Measurements from ENCODE around the gene ZNF423.

The ZNF423 gene

GRCh38 chr16:49636608-49637007 lies 219.3 kb downstream of the ZNF423 start:
- H3K4me1 Mint-ChIP-seq, result no peaks in the 10 kb centered on the region
- no peak overlapping the region for H3K27ac Mint-ChIP-seq
- no peaks in the 10 kb centered on the region for H3K9me3 Mint-ChIP-seq
- no peak for ATAC-seq
- H3K36me3 Mint-ChIP-seq, result no peaks in the 10 kb centered on the region
- H3K27me3 Mint-ChIP-seq, result peaks cover 23% of the 10 kb centered on the region
- no peak overlapping the region for H3K4me3 Mint-ChIP-seq

DNA sequence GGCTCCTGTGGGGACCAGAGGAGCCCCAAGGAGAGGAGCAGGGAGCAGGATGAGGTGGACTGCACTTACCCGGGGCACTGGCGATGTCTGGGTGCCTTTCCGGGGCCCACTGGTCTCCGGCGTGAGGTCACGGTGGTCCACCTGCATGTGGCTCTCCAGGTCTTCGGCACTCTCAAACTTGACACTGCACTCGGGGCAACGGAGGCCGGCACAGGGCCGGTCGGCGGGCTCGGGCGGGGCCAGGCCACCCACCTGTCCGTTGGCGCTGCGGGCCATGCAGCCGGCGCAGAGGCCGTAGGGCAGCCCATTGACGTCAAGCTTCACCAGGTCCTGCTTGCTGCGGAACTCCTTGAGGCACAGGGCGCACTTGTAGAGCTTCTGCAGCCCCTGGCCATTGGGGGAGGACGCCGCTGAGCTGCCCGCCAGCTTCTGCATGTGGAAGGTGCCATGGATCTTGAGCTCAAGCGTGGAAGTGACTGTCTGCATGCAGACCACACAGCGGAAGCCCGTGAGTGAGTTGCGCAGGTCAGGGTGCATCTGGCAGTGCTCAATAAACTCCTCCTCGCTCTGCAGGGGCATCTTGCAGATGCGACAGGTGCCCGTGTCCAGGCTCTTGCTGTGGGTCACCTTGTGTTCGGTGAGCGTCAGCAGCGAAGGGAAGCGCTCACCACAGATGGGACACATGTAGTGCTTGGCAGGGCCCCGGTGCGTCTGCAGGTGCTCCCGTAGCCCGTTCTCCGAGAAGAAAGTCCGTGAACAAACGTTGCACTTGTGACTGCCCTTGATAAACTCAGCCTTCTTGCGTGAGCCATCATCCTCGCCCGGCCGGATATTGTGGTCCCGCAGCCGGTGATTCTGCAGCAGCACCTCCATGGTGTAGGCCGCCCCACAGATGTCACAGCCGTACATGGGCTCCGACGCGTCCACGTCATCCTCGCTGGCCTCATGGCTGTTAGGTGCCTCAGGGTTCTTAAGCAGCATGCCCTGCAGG lies 220.0 kb downstream of the ZNF423 start:
- Mint-ChIP-seq H3K27me3 (peaks cover 16% of the 10 kb centered on the region), H3K9me3 (no peaks in the 10 kb centered on the region), H3K4me3 (no peak overlapping the region), H3K36me3 (no peaks in the 10 kb centered on the region), H3K27ac (no peak overlapping the region), H3K4me1 (no peaks in the 10 kb centered on the region)
- no peak for ATAC-seq

DNA sequence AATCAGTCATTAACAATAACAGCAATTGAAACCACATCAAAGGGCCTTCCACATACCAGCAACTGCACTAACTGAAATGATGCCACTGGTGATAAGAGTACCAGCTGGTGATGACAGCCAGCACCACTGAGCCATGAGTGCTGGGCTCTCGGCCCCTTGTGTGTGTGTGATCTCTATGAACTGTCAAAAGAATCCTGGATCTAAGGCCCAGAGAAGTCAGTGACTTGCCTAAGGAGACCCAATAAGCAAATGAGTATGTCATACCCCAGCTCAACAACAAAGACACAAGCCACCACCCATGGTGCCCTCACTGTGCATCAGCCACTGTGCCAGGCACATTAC lies 220.9 kb downstream of the ZNF423 start:
- ATAC-seq, result no peak
- Mint-ChIP-seq H3K4me1 (no peaks in the 10 kb centered on the region), H3K27ac (no peak overlapping the region), H3K27me3 (peaks cover 7% of the 10 kb centered on the region), H3K9me3 (no peaks in the 10 kb centered on the region), H3K36me3 (no peaks in the 10 kb centered on the region), H3K4me3 (no peak overlapping the region)

GRCh38 chr16:49634235-49635008 lies 221.5 kb downstream of the ZNF423 start:
- H3K36me3 Mint-ChIP-seq, result no peaks in the 10 kb centered on the region
- H3K4me1 Mint-ChIP-seq, result no peaks in the 10 kb centered on the region
- H3K27me3 Mint-ChIP-seq, result peaks cover 1% of the 10 kb centered on the region
- no peak overlapping the region for H3K4me3 Mint-ChIP-seq
- no peaks in the 10 kb centered on the region for H3K9me3 Mint-ChIP-seq
- no peak for ATAC-seq
- no peak overlapping the region for H3K27ac Mint-ChIP-seq

GRCh38 chr16:49632795-49633184 lies 223.1 kb downstream of the ZNF423 start:
- no peaks in the 10 kb centered on the region for H3K9me3 Mint-ChIP-seq
- H3K4me3 Mint-ChIP-seq, result no peak overlapping the region
- no peaks in the 10 kb centered on the region for H3K27me3 Mint-ChIP-seq
- H3K36me3 Mint-ChIP-seq, result no peaks in the 10 kb centered on the region
- H3K4me1 Mint-ChIP-seq, result no peaks in the 10 kb centered on the region
- no peak overlapping the region for H3K27ac Mint-ChIP-seq
- ATAC-seq, result no peak

DNA sequence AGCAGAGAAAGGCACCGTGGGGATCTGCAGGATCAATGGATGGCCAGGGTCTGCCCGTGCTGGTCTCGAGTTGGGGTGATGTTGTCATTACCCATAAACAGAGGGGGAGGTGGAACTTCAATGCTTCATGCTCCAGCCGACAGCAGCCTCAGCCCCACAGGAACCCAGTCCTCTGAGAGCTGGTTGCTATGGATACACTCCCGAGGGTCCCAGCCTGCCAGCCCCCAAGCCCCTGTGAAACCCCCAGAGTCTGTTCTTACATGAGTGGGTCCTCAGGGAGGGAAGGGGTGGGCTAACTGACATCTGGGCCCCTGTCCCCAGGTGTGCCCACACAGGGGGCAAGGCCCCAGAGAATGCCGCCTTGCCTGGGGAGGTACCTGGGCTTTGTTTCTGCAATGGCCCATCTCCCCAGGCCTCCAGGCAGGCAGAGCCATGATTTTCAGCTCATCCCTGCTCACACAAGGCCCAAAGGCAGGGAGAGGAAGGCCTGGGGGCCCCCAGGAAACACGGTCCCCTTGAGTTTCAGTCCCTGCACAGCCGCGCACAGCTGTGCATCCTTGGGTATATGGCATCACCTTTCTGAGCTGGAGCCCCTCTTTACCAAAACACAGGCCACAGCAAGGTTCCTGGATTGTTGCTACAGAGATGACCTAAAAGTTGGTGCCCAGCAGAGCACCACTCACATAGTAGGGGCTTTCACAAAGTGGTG lies 223.7 kb downstream of the ZNF423 start:
- no peaks in the 10 kb centered on the region for H3K36me3 Mint-ChIP-seq
- no peaks in the 10 kb centered on the region for H3K27me3 Mint-ChIP-seq
- no peak overlapping the region for H3K27ac Mint-ChIP-seq
- no peaks in the 10 kb centered on the region for H3K9me3 Mint-ChIP-seq
- no peak for ATAC-seq
- H3K4me3 Mint-ChIP-seq, result no peak overlapping the region
- no peaks in the 10 kb centered on the region for H3K4me1 Mint-ChIP-seq

- no peaks in the 10 kb centered on the region for H3K36me3 Mint-ChIP-seq
- ATAC-seq, result peak; percentile 35
- no peak overlapping the region for H3K27ac Mint-ChIP-seq
- H3K4me1 Mint-ChIP-seq, result no peaks in the 10 kb centered on the region
- no peak overlapping the region for H3K4me3 Mint-ChIP-seq
- no peaks in the 10 kb centered on the region for H3K27me3 Mint-ChIP-seq
- no peaks in the 10 kb centered on the region for H3K9me3 Mint-ChIP-seq
Observed at GRCh38 chr16:49631187-49632041, 224.5 kb downstream of the ZNF423 start.

GRCh38 chr16:49630783-49631182 lies 225.1 kb downstream of the ZNF423 start:
- H3K27me3 Mint-ChIP-seq, result no peaks in the 10 kb centered on the region
- no peaks in the 10 kb centered on the region for H3K36me3 Mint-ChIP-seq
- no peaks in the 10 kb centered on the region for H3K4me1 Mint-ChIP-seq
- H3K4me3 Mint-ChIP-seq, result no peak overlapping the region
- ATAC-seq, result peak; percentile 31
- H3K27ac Mint-ChIP-seq, result no peak overlapping the region
- H3K9me3 Mint-ChIP-seq, result no peaks in the 10 kb centered on the region

DNA sequence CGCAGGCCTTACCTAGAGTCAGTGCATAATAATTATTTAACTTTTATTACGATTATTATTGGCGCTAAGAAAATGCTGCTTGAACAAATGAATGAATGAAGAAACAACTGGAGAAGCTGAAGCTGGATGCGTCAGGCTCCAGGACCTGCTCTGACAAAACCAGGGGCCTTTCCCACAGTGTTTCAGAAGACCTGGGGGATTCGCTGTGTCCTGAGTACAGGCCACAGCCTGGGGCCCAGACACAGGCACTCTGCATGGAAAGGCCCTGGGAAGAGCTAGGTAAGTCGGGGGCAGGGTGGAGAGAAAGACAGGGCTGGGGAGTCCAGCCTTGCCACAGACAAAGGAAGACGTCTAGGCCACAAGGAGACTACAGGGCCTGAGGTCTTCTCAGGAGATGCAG lies 226.1 kb downstream of the ZNF423 start:
- no peaks in the 10 kb centered on the region for H3K4me1 Mint-ChIP-seq
- H3K27me3 Mint-ChIP-seq, result no peaks in the 10 kb centered on the region
- no peaks in the 10 kb centered on the region for H3K36me3 Mint-ChIP-seq
- no peak overlapping the region for H3K4me3 Mint-ChIP-seq
- no peak overlapping the region for H3K27ac Mint-ChIP-seq
- no peaks in the 10 kb centered on the region for H3K9me3 Mint-ChIP-seq
- no peak for ATAC-seq

DNA sequence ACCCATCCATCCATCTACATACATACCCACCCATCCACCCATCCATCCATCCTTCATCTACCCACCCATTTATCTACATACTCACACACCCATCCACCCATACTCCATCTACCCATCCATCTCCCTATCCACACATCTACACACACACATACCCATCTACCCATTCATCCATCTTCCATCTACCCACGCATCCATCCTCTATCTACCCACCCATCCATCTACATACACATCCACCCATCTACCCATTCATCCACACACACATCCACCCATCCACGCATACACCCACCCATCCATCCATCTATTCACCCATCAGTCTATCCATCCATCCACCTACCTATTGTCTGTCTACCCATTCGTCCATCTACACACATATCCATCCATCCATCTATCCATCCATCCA lies 227.8 kb downstream of the ZNF423 start:
- H3K27me3 Mint-ChIP-seq, result no peaks in the 10 kb centered on the region
- no peaks in the 10 kb centered on the region for H3K9me3 Mint-ChIP-seq
- no peak overlapping the region for H3K27ac Mint-ChIP-seq
- H3K4me1 Mint-ChIP-seq, result no peaks in the 10 kb centered on the region
- ATAC-seq, result no peak
- H3K4me3 Mint-ChIP-seq, result no peak overlapping the region
- no peaks in the 10 kb centered on the region for H3K36me3 Mint-ChIP-seq

GRCh38 chr16:49625311-49626065 lies 230.4 kb downstream of the ZNF423 start:
- Mint-ChIP-seq H3K4me1 (no peaks in the 10 kb centered on the region), H3K27ac (no peak overlapping the region), H3K9me3 (no peaks in the 10 kb centered on the region), H3K36me3 (no peaks in the 10 kb centered on the region), H3K4me3 (no peak overlapping the region), H3K27me3 (no peaks in the 10 kb centered on the region)
- no peak for ATAC-seq

DNA sequence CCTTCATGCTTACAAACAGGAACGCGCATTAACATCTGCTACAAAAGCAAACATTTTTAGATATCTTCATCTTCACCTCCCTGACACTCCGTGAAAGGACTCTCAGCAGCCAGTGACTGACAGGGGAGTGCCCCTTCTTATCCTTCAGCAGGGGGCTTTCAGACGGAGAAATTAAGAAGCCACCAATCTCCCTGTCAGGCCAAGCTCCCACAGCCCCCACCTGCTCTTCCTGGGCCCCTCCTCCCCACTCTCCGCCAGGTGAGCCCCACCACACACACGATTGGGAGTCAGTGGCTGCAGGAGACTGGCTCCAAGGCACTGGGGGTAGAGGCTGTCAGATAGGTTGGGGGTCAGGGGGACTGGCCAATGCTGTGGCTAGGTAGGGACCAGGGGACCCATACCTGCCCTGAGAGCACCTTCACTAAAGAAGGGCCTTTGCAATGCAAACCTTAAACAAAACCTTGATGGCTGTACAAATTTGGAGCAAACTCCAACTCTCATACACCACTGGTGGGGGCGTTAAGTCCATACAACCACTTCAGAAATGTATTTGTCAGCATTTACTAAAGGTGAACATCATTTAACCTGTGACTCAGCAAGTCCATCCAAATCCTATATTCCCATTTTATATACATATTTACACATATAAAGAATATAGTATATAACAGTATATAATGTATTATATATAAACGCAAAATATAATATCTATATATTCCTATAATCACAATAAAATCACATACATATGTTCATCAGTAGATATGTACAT lies 232.2 kb downstream of the ZNF423 start:
- Mint-ChIP-seq H3K9me3 (no peaks in the 10 kb centered on the region), H3K27me3 (no peaks in the 10 kb centered on the region), H3K4me3 (no peak overlapping the region), H3K36me3 (no peaks in the 10 kb centered on the region), H3K27ac (no peak overlapping the region), H3K4me1 (no peaks in the 10 kb centered on the region)
- ATAC-seq, result no peak

DNA sequence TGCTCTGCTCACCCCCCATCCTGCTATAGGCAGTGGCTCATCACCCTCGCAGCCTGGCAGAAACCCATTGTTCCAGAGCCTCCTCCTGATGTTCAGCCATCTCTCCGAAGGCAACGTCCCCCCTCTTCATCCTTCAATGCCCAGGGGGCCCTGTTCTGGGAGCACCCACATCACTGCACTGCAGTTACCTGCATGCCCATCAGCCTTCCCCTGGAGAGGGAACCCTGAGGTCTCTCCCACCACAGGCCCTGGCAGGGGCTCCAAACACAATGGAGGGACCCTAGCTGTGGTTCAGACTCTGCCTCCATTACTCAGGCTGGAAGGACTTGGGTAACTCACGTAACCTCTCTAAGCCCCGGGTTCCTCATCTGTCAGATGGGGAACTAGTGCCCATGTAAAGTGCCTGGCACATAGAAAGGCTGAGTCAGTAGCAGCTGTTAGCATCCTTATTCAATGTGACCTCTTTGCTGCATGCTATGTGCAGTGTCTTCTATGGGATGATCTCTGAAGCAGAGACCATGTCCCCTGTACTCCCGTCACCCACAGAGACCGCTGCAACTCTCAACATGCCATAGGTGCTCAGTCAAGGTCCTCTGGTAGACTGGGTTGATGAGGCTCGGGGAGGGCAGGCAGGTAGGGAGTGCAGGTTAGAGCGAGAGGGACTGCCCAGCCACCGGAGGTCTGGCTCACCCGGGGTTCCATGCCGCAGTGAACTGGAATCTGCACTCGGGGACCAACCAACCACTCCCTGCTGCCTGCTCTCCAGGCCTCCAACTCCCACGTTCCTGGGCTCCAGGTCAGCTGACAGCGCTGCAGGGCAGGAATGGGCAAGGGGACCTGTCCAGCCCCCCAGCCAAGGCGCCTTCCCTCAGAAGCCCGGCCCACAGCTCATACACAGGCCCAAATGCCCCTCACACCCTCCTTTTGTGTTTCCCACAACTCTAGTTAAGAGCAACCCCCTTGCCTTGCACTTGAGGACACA lies 233.2 kb downstream of the ZNF423 start:
- Mint-ChIP-seq H3K4me3 (no peak overlapping the region), H3K9me3 (no peaks in the 10 kb centered on the region), H3K27ac (no peak overlapping the region), H3K27me3 (no peaks in the 10 kb centered on the region), H3K36me3 (no peaks in the 10 kb centered on the region), H3K4me1 (no peaks in the 10 kb centered on the region)
- no peak for ATAC-seq
